HAP-1 (cell line): ENCODE data around the gene FHIT.
A peak's percentile ranks its signal among the peaks of the same experiment; 100 is the strongest.

Experiments
- DNase-seq, 2 experiments: peaks; one replicate each; pipeline ENCODE4 v3.0.0-alpha.2; 2016 to 2020; ENCODE audit warnings: low spot score in 2 of 2
- H3K27me3 ChIP-seq: fragments of 250-450 bp; sonication (Bioruptor Pico); 2 replicates; pipeline ENCODE4 v1.5.1; 2020; ENCODE audit warnings: low read depth, mild to moderate bottlenecking, moderate library complexity
- H3K36me3 ChIP-seq: fragments of 250-450 bp; sonication (Bioruptor Pico); replicated peaks from 2 replicates; pipeline ENCODE4 v1.5.1; 2020; ENCODE audit warnings: mild to moderate bottlenecking
- H3K4me1 ChIP-seq: fragments of 250-450 bp; sonication (Bioruptor Pico); 2 replicates; pipeline ENCODE4 v1.5.1; 2020; ENCODE audit warnings: mild to moderate bottlenecking
- H3K4me3 ChIP-seq: fragments of 250-450 bp; sonication (Bioruptor Pico); 2 replicates; pipeline ENCODE4 v1.5.1; 2020; ENCODE audit warnings: mild to moderate bottlenecking, moderate library complexity
- H3K9me3 ChIP-seq: fragments of 250-450 bp; sonication (Bioruptor Pico); 2 replicates; pipeline ENCODE4 v1.5.1; 2020; ENCODE audit warnings: mild to moderate bottlenecking, moderate library complexity
- in situ Hi-C: fragments of 300-500 bp; cut with MboI; formaldehyde crosslinking; loops from 3 replicates; pipeline ENCODE4 v1.14.3; 2020; ENCODE audit warnings: low sequenced_read_pairs, inconsistent platforms, mixed read lengths

Gene FHIT

GRCh38 chr3:60178931-60179653 is 1072.2 kb downstream of the FHIT start:
- in situ Hi-C loops = no loop called here
- Histone ChIP-seq H3K9me3 (no peaks in the 10 kb centered on the region), H3K4me1 (peaks cover 48% of the 10 kb centered on the region), H3K27me3 (no peaks in the 10 kb centered on the region), H3K4me3 (no peak overlapping the region), H3K36me3 (no peaks in the 10 kb centered on the region)
- DNase-seq = peak; percentile 76 to 98

DNA sequence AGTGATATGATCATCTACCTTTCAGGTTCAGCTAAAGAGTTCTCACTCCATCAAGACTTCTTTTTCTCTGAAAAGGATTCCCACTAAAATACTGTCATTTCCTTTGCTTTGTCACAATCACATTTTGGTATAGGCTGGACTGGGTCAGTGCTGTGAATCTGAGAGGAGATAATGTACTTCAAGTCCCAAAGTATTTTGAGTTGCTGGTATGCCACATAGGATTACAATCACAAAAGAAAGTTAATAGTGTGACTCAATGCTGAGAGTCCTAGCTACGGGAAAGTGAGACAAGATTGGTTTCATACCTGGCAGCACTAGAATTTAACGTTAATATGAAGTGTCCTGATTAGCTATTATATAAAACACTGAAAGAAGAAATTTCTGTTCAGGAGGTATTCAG is 1073.5 kb downstream of the FHIT start:
- Histone ChIP-seq H3K4me3 (no peak overlapping the region), H3K36me3 (no peaks in the 10 kb centered on the region), H3K9me3 (no peaks in the 10 kb centered on the region), H3K4me1 (peaks cover 48% of the 10 kb centered on the region), H3K27me3 (no peaks in the 10 kb centered on the region)
- in situ Hi-C loops = no loop called here
- DNase-seq = peak in 1 of 2 experiments; percentile 72

- no peaks in the 10 kb centered on the region for H3K27me3 ChIP-seq
- no peaks in the 10 kb centered on the region for H3K36me3 ChIP-seq
- peak; percentile 31 to 59 for DNase-seq
- peaks cover 48% of the 10 kb centered on the region for H3K4me1 ChIP-seq
- no peaks in the 10 kb centered on the region for H3K9me3 ChIP-seq
- no peak overlapping the region for H3K4me3 ChIP-seq
- in situ Hi-C loops = no loop called here
Measured at GRCh38 chr3:60176614-60177013, 1074.6 kb downstream of the FHIT start.

GRCh38 chr3:60175680-60176079 is 1075.6 kb downstream of the FHIT start:
- in situ Hi-C loops = no loop called here
- H3K4me1 ChIP-seq = peaks cover 48% of the 10 kb centered on the region
- DNase-seq = no peak
- H3K36me3 ChIP-seq = no peaks in the 10 kb centered on the region
- no peak overlapping the region for H3K4me3 ChIP-seq
- no peaks in the 10 kb centered on the region for H3K9me3 ChIP-seq
- no peaks in the 10 kb centered on the region for H3K27me3 ChIP-seq

- H3K36me3 ChIP-seq = no peaks in the 10 kb centered on the region
- no peaks in the 10 kb centered on the region for H3K9me3 ChIP-seq
- DNase-seq = no peak
- H3K27me3 ChIP-seq = no peaks in the 10 kb centered on the region
- in situ Hi-C loops = no loop called here
- H3K4me1 ChIP-seq = no peaks in the 10 kb centered on the region
- no peak overlapping the region for H3K4me3 ChIP-seq
Measured at GRCh38 chr3:60169755-60170154, 1081.5 kb downstream of the FHIT start.

DNA sequence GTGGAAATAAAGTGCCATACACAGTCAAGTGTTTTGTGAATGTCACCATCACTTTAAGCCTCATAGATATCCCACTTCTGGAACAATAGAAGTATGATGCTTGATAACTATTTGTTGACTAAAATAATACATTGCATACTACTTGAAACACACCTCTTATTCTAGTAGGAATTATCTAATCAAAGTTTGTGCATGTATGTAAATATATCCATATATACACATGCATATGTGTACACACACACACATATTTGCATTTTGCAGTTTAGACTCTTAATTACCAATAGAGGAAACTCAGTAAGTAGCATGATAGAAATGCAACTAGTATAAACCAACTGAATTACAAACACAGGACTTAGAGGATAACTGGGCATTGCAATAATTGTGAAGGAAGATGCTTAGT is 1084.1 kb downstream of the FHIT start:
- no peak for DNase-seq
- H3K4me1 ChIP-seq = no peaks in the 10 kb centered on the region
- no peaks in the 10 kb centered on the region for H3K36me3 ChIP-seq
- no peaks in the 10 kb centered on the region for H3K27me3 ChIP-seq
- no peaks in the 10 kb centered on the region for H3K9me3 ChIP-seq
- no peak overlapping the region for H3K4me3 ChIP-seq
- in situ Hi-C loops = no loop called here

DNA sequence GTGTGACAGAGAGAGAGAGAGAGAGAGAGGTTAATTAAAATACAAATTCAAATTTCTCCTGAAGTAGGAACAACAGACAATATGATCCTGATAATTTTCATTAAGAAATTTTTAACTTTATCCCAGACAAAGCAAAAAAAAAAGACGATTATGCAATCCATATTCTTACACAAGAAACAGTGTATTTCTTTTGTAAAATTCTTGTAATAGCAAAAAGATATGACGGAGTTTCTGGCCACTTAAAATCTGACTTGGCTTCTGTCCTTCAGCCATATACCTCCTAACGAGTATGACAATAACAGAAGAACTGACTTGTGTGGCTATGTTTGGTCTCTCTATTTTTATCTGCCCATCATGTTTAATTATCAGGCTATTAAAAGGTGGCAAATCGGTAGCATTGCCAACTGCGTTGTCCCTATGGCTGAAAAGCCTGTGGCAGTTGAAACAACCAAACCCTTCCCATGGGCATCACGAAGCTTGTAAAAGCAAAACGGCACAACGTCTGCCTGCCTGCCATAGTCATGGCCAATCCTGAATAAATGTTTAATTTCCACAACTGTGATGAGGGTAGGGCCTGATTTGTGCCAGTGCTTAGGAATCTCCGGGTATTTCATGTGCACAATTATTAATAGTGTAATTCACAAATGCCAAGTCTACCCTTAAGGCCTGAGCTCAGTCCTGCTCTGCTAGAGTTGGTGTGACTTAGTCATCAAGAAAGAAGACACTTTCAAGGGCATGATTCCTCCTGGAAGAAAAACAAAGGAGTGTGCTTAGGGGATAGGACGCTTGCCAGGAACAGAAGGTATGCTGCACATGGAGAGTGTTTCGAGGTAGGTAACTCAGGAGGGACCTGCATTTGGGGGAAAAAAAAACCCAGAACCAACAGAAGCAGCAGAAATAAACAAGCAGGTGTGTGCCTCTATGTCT is 1090.2 kb downstream of the FHIT start:
- peaks cover 9% of the 10 kb centered on the region for H3K4me1 ChIP-seq
- no peaks in the 10 kb centered on the region for H3K9me3 ChIP-seq
- no peak overlapping the region for H3K4me3 ChIP-seq
- DNase-seq = no peak
- no peaks in the 10 kb centered on the region for H3K36me3 ChIP-seq
- in situ Hi-C loops = no loop called here
- H3K27me3 ChIP-seq = no peaks in the 10 kb centered on the region

- H3K4me1 ChIP-seq = peaks cover 9% of the 10 kb centered on the region
- in situ Hi-C loops = no loop called here
- no peaks in the 10 kb centered on the region for H3K9me3 ChIP-seq
- DNase-seq = no peak
- H3K36me3 ChIP-seq = no peaks in the 10 kb centered on the region
- H3K4me3 ChIP-seq = no peak overlapping the region
- no peaks in the 10 kb centered on the region for H3K27me3 ChIP-seq
Measured at GRCh38 chr3:60160111-60160821, 1091.0 kb downstream of the FHIT start.

GRCh38 chr3:60158035-60158434 is 1093.2 kb downstream of the FHIT start:
- H3K9me3 ChIP-seq = no peaks in the 10 kb centered on the region
- no peaks in the 10 kb centered on the region for H3K27me3 ChIP-seq
- no peaks in the 10 kb centered on the region for H3K36me3 ChIP-seq
- no peak for DNase-seq
- no peak overlapping the region for H3K4me3 ChIP-seq
- in situ Hi-C loops = no loop called here
- H3K4me1 ChIP-seq = peaks cover 11% of the 10 kb centered on the region

DNA sequence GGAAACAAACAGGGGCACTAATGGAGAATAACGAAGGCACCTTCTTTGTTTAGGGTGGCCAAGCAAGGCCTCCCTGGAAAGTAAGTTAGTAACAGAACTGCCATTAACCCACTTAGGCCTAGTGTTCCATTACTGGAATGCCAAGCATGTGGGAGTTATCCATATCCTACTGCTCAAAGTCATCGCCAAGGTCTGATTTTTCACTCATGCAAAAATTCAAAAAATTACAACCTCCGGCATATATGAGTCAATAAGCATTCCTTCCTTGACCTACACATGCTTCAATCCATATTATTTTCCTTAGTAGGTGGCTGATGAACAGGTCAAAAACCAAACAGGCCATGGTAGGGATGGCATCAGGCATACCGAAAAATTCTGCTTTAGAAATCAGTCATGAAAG is 1097.2 kb downstream of the FHIT start:
- Histone ChIP-seq H3K4me3 (no peak overlapping the region), H3K27me3 (no peaks in the 10 kb centered on the region), H3K36me3 (no peaks in the 10 kb centered on the region), H3K4me1 (peaks cover 11% of the 10 kb centered on the region), H3K9me3 (no peaks in the 10 kb centered on the region)
- no peak for DNase-seq
- in situ Hi-C loops = no loop called here

DNA sequence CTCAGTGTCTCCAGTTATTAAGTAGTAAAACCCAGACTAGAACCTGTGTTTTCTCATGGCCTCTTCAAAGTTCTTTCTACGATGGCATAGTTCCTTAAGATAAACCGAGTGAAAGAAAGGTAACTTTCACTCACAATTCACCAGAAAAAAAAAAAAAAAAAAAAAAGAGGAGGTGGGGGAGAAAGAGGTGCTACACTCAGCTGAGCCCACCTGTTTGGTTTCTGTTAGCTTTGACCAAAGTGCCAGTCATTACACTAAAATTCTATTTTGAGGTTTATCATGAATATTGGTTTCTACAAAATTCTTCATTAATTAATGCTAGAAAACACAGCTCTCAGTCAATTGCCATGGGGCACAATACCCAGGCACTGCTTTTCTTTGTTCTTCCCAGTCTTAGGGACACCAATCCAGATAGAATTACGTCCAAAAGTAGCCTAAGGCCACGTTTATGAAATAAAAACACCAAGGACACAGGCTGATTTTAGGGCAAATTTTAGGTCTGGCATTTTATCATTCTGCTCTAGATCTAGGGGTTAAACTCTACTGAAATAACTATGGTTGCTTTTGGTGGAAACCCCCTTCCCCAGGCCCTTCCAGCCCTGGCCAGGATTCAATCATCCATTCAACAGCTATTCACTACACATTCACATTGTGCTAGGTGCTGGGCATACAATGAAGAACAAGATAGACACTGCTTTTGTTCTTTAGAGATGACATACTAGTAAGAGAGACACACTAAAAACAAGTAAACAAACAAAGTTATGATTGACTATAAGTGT is 1097.8 kb downstream of the FHIT start:
- Histone ChIP-seq H3K4me3 (no peak overlapping the region), H3K4me1 (peaks cover 16% of the 10 kb centered on the region), H3K36me3 (no peaks in the 10 kb centered on the region), H3K9me3 (no peaks in the 10 kb centered on the region), H3K27me3 (no peaks in the 10 kb centered on the region)
- DNase-seq = no peak
- in situ Hi-C loops = no loop called here

- H3K4me3 ChIP-seq = no peak overlapping the region
- in situ Hi-C loops = no loop called here
- no peak for DNase-seq
- H3K27me3 ChIP-seq = no peaks in the 10 kb centered on the region
- H3K9me3 ChIP-seq = no peaks in the 10 kb centered on the region
- H3K4me1 ChIP-seq = peaks cover 32% of the 10 kb centered on the region
- no peaks in the 10 kb centered on the region for H3K36me3 ChIP-seq
Measured at GRCh38 chr3:60149501-60149900, 1101.8 kb downstream of the FHIT start.

DNA sequence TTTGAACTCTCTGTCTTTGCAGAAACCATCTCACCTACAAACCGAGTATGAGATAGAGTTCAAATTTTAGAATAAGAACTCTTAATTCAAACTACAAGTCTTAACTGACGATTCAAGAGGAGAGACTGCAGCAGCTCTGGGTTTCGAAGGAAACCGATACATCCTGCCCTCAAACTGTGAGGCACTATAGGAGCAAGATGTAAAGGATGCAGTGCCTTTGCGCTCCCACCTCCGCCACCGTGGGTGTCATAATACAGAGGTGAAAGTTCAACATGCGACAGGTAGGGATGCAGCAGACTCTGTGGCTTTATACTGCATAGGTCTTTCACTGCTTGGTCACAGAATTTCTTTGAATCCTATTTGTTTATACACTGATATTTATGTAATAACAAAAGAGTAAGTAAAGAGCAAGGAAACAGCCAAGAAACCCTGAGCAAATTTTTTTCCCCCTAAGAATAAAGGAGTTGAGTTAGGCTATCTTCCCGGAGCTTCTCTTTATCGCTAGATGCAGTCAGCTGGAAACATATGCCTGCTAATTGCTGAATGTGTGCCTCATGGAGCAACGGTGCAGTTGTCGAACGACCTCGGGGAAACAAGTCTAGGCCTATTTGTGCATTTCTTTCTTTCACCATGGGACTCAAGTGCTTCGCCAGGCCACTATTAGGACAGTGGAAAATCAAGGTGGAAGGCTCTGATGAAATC is 1103.9 kb downstream of the FHIT start:
- in situ Hi-C loops = no loop called here
- Histone ChIP-seq H3K4me1 (peaks cover 51% of the 10 kb centered on the region), H3K27me3 (no peaks in the 10 kb centered on the region), H3K4me3 (no peak overlapping the region), H3K36me3 (no peaks in the 10 kb centered on the region), H3K9me3 (no peaks in the 10 kb centered on the region)
- DNase-seq = no peak
